Kidney epithelial cell (primary cell): ENCODE measurements around the gene AGTPBP1. TPM values are rescaled to one million over a fixed set of nuclear protein-coding genes. Genes with fewer than 3 reads are reported as not detected.
"Not testable (repeated sequence)": the region's sequence is repeated elsewhere in the genome, so short reads cannot be mapped to it uniquely, and the experiment has no call there.

Source experiments
- DNase-seq: peaks from one replicate; pipeline ENCODE4 v3.0.0-alpha.2; 2010; ENCODE audit warnings: low read depth
- H3K27me3 ChIP-seq: 2 replicates; pipeline ENCODE4 v1.6.0; 2011; ENCODE audit warnings: low read length; ENCODE audit not compliant: control insufficient read depth, insufficient read depth
- H3K36me3 ChIP-seq: 2 replicates; pipeline ENCODE4 v1.5.1; 2011; ENCODE audit warnings: low read length; ENCODE audit not compliant: control insufficient read depth, insufficient read depth
- H3K4me3 ChIP-seq: 2 replicates; pipeline ENCODE4 v1.5.1; 2011; ENCODE audit warnings: low read depth, mild to moderate bottlenecking, control low read depth, low read length
- total RNA-seq: library from RNA; depleted of rRNA; stranded (reverse); fragments of >200 nt; gene quantifications from 2 replicates; pipeline ENCODE4 v1.2.3, GENCODE V29; 2015
- TF ChIP-seq, protein P1 (sequence below): IDR thresholded peaks from 2 replicates; pipeline ENCODE4 v1.5.1; 2011; ENCODE audit warnings: mild to moderate bottlenecking, moderate library complexity, low read length, control low read depth, inconsistent platforms; ENCODE audit not compliant: insufficient read depth, poor library complexity, severe bottlenecking

Gene AGTPBP1
- total RNA-seq, 1 donor from 2014 or later, result 21.8 TPM

- DNase-seq, result no peak
- Histone ChIP-seq H3K36me3 (no peaks in the 10 kb centered on the region), H3K27me3 (no peaks in the 10 kb centered on the region), H3K4me3 (no peak overlapping the region)
- TF ChIP-seq, protein P1, sequence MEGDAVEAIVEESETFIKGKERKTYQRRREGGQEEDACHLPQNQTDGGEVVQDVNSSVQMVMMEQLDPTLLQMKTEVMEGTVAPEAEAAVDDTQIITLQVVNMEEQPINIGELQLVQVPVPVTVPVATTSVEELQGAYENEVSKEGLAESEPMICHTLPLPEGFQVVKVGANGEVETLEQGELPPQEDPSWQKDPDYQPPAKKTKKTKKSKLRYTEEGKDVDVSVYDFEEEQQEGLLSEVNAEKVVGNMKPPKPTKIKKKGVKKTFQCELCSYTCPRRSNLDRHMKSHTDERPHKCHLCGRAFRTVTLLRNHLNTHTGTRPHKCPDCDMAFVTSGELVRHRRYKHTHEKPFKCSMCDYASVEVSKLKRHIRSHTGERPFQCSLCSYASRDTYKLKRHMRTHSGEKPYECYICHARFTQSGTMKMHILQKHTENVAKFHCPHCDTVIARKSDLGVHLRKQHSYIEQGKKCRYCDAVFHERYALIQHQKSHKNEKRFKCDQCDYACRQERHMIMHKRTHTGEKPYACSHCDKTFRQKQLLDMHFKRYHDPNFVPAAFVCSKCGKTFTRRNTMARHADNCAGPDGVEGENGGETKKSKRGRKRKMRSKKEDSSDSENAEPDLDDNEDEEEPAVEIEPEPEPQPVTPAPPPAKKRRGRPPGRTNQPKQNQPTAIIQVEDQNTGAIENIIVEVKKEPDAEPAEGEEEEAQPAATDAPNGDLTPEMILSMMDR, result no peak
Observed at GRCh38 chr9:85723215-85723614, 18.5 kb downstream of the AGTPBP1 start.

- not testable (repeated sequence) for H3K36me3 ChIP-seq, H3K27me3 ChIP-seq, H3K4me3 ChIP-seq, DNase-seq
Observed at GRCh38 chr9:85719411-85719810, 22.3 kb downstream of the AGTPBP1 start.

DNA sequence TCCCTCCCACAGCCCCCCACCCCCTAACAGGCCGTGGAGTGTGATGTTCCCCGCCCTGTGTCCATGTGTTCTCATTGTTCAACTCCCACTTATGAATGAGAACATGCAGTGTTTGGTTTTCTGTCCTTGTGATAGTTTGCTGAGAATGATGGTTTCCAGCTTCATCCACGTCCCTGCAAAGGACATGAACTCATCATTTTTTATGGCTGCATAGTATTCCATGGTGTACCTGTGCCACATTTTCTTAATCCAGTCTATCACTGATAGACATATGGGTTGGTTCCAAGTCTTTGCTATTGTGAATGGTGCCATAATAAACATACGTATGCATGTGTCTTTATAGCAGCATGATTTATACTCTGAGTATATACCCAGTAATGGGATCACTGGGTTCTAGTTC, 23.9 kb downstream of the AGTPBP1 start:
- H3K4me3 ChIP-seq, H3K36me3 ChIP-seq, H3K27me3 ChIP-seq, DNase-seq: not testable (repeated sequence)

DNA sequence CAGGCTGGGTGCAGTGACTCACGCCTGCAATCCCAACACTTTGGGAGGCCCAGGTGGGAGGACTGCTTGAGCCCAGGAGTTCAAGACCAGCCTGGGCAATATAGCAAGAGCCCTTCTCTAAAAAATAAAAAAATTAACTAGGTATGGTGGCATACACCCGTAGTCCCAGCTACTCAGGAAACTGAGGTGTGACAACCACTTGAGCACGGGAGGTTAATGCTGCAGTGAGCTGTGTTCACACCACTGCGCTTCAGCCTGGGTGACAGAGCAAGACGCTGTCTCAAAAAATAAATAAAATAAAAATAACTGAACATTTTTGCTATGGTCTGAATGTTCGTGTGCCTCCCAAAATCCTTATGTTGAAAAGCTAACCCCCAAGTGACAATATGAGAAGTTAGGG, 24.5 kb downstream of the AGTPBP1 start:
- no peaks in the 10 kb centered on the region for H3K36me3 ChIP-seq
- no peaks in the 10 kb centered on the region for H3K27me3 ChIP-seq
- H3K4me3 ChIP-seq, result no peak overlapping the region
- no peak for DNase-seq
- TF ChIP-seq, protein P1, result no peak

GRCh38 chr9:85716031-85716877, 25.5 kb downstream of the AGTPBP1 start:
- no peak overlapping the region for H3K4me3 ChIP-seq
- DNase-seq, result no peak
- H3K36me3 ChIP-seq, result no peaks in the 10 kb centered on the region
- H3K27me3 ChIP-seq, result no peaks in the 10 kb centered on the region
- TF ChIP-seq, protein P1, result no peak

GRCh38 chr9:85715587-85715986, 26.2 kb downstream of the AGTPBP1 start:
- Histone ChIP-seq H3K36me3 (no peaks in the 10 kb centered on the region), H3K27me3 (no peaks in the 10 kb centered on the region), H3K4me3 (no peak overlapping the region)
- TF ChIP-seq, protein P1, result no peak
- no peak for DNase-seq

GRCh38 chr9:85713897-85714296, 27.9 kb downstream of the AGTPBP1 start:
- DNase-seq, result no peak
- TF ChIP-seq, protein P1, result no peak

More at GRCh38 chr9:85713897-85714296, 27.9 kb downstream of the AGTPBP1 start:
- no peak overlapping the region for H3K4me3 ChIP-seq
- no peaks in the 10 kb centered on the region for H3K27me3 ChIP-seq
- H3K36me3 ChIP-seq, result no peaks in the 10 kb centered on the region
